HG03558 (cell line): Measurements from ENCODE around the gene ERBB4.

Experiments used
- ATAC-seq: cut with Tn5 transposase; IDR thresholded peaks from one replicate; pipeline ENCODE4 v1.9.1; 2021; ENCODE audit warnings: moderate number of reproducible peaks; ENCODE audit not compliant: unreplicated experiment; ENCODE audit errors: extremely low read depth

The ERBB4 gene

GRCh38 chr2:212327171-212327809 lies 211.3 kb downstream of the ERBB4 start:
- ATAC-seq, result no peak

GRCh38 chr2:212318636-212319035 lies 220.0 kb downstream of the ERBB4 start:
- no peak for ATAC-seq

- ATAC-seq, result no peak
These were observed 223.9 kb downstream of the ERBB4 start for GRCh38 chr2:212314680-212315079.

DNA sequence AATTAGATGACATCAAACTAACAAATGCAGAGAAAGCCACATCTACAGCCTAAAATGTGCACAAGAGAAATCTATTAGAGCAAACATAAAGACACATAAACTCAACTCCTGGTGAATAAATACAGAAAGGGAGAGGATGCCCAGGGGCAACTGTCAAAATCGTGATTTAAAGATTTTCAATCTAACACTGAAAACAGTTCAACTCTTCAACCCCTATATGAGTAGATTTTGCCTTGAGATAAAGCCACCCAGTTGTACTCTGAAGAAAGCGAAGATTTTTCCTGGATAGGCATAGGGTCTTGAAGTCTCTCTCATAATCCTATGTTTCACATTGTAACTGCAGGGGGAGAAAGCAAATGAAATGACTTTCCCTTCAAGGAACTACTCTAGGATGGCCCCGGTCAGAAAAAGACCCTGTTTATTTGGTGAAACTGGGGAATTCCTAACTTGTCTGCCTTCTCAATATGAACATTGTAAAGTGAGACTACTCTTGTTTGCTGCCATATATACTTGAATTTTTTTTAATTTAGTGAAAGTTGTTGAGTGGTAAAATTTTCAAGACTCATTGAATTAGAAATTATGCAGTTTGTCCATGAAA lies 226.7 kb downstream of the ERBB4 start:
- no peak for ATAC-seq

- no peak for ATAC-seq
These were observed 238.7 kb downstream of the ERBB4 start for GRCh38 chr2:212299943-212300342.

DNA sequence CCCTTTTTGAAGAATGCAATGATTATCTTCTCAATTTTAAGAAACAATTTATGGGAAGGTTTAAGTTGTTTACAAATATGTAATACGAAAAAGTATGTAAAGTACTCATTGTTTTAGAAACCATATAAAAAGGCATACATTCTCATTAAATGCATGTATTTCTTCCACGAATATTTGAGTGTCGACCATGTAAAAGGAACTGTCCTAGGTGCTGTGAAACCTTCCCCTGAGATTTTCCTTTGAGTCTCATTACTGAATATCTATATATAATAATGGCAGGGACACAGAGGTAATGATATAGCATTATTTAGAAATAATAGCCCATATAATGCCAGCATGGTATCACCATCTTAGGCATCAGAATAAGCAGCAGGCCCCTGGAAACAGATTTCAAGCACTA lies 239.3 kb downstream of the ERBB4 start:
- no peak for ATAC-seq

GRCh38 chr2:212295571-212295970 lies 243.0 kb downstream of the ERBB4 start:
- ATAC-seq, result no peak

GRCh38 chr2:212294816-212295215 lies 243.8 kb downstream of the ERBB4 start:
- ATAC-seq, result no peak

- ATAC-seq, result no peak
These were observed 249.3 kb downstream of the ERBB4 start for GRCh38 chr2:212289301-212289700.

- no peak for ATAC-seq
These were observed 250.3 kb downstream of the ERBB4 start for GRCh38 chr2:212288308-212288707.

DNA sequence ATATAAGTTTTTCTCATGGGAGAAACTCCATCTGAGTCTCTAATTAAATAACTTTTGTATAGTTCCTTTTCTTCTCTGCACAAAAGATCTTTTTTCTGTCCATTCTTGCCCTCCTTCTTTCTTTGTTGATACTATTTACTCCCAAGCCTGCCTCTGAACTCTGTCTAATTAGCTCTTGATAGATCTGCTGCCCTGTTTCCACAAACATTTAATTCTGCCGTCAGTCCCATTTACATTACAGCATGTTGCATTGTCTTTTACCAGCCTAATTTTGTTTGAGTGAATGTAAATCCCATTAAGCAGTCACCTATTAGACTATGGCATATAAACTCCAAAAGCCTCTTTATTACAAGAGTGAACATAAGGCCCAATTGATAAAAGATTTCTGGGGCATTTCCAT lies 254.4 kb downstream of the ERBB4 start:
- no peak for ATAC-seq

GRCh38 chr2:212282671-212283261 lies 255.8 kb downstream of the ERBB4 start:
- no peak for ATAC-seq

DNA sequence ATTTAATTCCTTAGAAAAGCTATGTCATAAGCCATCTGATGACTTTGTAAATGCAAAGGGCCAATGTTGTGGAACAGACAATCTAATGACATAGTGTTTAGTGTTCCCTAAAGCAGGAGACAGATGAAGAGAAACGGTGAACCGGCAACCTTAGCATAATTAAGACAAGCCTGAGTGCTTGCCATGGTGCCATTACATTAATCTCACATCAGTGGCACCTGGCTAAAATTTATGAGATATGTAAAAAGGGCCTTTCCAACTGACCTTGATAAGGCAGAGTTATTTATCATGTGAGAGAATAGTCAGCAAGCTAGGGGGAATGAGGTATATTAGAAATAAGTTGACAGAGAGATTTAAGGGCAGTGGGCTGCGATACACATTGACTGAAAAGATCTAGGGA lies 261.8 kb downstream of the ERBB4 start:
- no peak for ATAC-seq

DNA sequence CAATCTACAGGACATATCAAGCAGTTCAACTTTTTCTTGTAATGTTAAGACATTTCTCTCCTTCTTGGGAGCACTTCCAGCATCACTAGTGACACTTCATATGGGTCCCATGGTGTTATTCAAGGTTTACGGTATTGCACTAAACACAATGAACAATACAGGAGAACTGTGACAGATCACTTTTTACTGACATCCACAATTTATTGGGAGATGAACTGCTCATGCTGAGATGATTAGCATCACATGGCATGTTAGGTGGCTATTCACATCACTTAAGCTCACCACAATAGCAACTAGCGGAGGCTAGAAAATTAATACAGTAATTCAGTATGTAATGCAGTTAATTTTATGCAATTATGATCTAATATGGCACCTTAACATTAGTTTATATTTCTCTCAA lies 264.4 kb downstream of the ERBB4 start:
- no peak for ATAC-seq

GRCh38 chr2:212271583-212271982 lies 267.0 kb downstream of the ERBB4 start:
- no peak for ATAC-seq

DNA sequence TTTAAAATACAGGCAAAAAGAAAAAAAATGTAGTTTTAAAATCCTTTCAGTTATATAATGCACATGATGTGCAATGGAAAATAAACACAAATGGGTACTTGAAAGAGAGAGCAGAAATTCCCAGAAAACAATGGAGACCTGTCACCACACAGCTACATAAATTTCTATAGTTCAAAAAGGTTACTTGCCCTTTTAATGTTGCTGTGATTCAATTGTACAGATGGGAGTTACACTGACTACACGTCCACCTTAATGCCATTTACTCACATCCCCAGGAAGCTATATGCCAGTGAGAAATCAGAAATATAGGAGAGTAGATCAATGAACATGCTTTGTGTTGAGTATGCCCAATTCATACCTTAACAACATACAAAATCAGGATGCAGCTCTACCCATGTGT lies 269.6 kb downstream of the ERBB4 start:
- no peak for ATAC-seq

GRCh38 chr2:212266297-212266696 lies 272.3 kb downstream of the ERBB4 start:
- ATAC-seq, result no peak

GRCh38 chr2:212265777-212266176 lies 272.8 kb downstream of the ERBB4 start:
- ATAC-seq, result no peak

GRCh38 chr2:212264187-212264586 lies 274.4 kb downstream of the ERBB4 start:
- no peak for ATAC-seq

- ATAC-seq, result no peak
These were observed 279.4 kb downstream of the ERBB4 start for GRCh38 chr2:212259226-212259625.

DNA sequence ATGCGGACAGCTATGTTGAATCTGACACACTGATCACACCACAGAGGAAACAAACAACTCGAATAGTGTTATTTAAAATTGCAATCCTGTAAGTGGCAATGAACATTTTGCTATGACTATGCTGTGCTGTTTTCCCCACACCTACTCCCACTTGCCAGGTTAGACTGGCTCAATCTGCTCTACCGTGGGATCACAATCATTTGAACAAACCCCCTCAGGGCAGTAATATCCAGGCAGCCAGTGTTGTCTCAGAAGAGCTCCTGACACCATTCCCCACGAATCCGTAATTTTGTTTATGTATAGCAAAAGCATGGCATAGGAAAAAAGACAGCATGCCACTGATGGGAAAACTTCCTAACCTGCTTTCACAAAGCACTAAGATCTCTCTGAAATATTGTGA lies 284.3 kb downstream of the ERBB4 start:
- no peak for ATAC-seq

DNA sequence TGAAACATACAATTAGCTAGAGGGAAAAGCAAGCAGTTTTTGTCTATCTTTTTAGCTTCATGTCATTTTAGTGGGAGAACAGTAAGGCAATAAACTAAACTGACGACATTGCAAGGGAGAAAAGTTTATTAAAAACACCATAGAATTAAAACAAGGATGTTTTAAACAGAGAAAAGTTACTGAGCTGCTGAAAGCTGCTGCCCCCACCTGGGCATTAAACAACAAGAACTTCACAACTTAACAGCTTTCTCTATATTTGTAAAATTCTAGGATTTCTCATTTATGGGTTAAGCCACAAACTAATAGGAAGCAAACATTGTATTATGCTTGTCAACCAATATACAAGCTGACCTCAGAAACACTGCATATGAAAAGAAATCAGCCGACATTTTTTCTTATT lies 289.2 kb downstream of the ERBB4 start:
- no peak for ATAC-seq
